B cell (primary cell): ENCODE measurements around the gene RXYLT1. TPM values are rescaled to one million over a fixed set of nuclear protein-coding genes. Genes with fewer than 3 reads are reported as not detected.

Experiments used
- ATAC-seq: fragments of 200-7000 bp; cut with Tn5 transposase; one replicate; pipeline ENCODE4 v1.10.0; 2021; ENCODE audit warnings: low read depth, mild to moderate bottlenecking, moderate number of reproducible peaks, moderate library complexity
- CTCF ChIA-PET: fragments of 350-600 bp; sonication (Branson Sonifier 250); formaldehyde crosslinking; loops from one replicate; lab custom pipeline; 2021; ENCODE audit warnings: antibody characterized with exemption, inconsistent platforms; lab: Charles Lee
- POLR2A ChIA-PET: fragments of 350-600 bp; sonication (Branson Sonifier 250); formaldehyde crosslinking; loops from one replicate; lab custom pipeline; 2021; ENCODE audit warnings: antibody characterized with exemption; lab: Charles Lee
- DNase-seq: peaks from one replicate; pipeline ENCODE4 v3.0.0; 2013
- H2AFZ ChIP-seq: 2 replicates; pipeline ENCODE4 v1.6.1; 2012; ENCODE audit warnings: mild to moderate bottlenecking, low read depth, low read length; ENCODE audit not compliant: insufficient read depth, poor library complexity, severe bottlenecking
- H3K27ac ChIP-seq, 2 donors: 1 replicate in 1 of 2; 2 replicates in 1 of 2; pipeline ENCODE4 v1.5.1; 2012 to 2013; ENCODE audit warnings: low read length in 2 of 2, mild to moderate bottlenecking in 2 of 2, moderate library complexity in 1 of 2
- H3K27me3 ChIP-seq, 4 experiments: fragments of 200-600 bp in 1 of 4; sonication (generic) in 1 of 4; replicated peaks in 1 of 4; 1 replicate in 2 of 4; 2 replicates in 2 of 4; pipeline versions ENCODE4 v1.6.1 to v1.7.0; 2013 to 2016; ENCODE audit warnings: low read length in 3 of 4, mild to moderate bottlenecking in 2 of 4, mixed read lengths in 1 of 4, moderate library complexity in 1 of 4; ENCODE audit not compliant: insufficient read depth in 4 of 4, control insufficient read depth in 3 of 4; ENCODE audit errors: control extremely low read depth in 1 of 4
- H3K36me3 ChIP-seq, 2 experiments: replicated peaks in 1 of 2; 1 replicate in 1 of 2; 2 replicates in 1 of 2; pipeline versions ENCODE4 v1.6.1 to v1.7.1; 2013; ENCODE audit warnings: low read length in 1 of 2; ENCODE audit not compliant: insufficient read depth in 2 of 2, control insufficient read depth in 1 of 2; ENCODE audit errors: control extremely low read depth in 1 of 2, extremely low read depth in 1 of 2
- H3K4me1 ChIP-seq, 2 donors: fragments of 200-600 bp in 1 of 2; sonication (generic) in 1 of 2; 1 replicate in 1 of 2; 2 replicates in 1 of 2; pipeline versions ENCODE4 v1.5.1 to v1.6.1; 2013 to 2017; ENCODE audit warnings: low read length in 2 of 2; ENCODE audit not compliant: control insufficient read depth in 2 of 2, insufficient read depth in 2 of 2
- H3K4me2 ChIP-seq: replicated peaks from 2 replicates; pipeline ENCODE3; 2012; ENCODE audit warnings: mild to moderate bottlenecking, low read depth, low read length; ENCODE audit not compliant: poor library complexity, severe bottlenecking
- H3K4me3 ChIP-seq, 5 experiments: fragments of 200-600 bp in 1 of 5; sonication (generic) in 1 of 5; 1 replicate in 3 of 5; 2 replicates in 2 of 5; pipeline versions ENCODE4 v1.5.1 to v1.7.0; 2011 to 2016; ENCODE audit warnings: low read length in 4 of 5, mild to moderate bottlenecking in 4 of 5, low read depth in 2 of 5, control low read depth in 1 of 5, moderate library complexity in 1 of 5; ENCODE audit not compliant: insufficient read depth in 1 of 5; ENCODE audit errors: control extremely low read depth in 1 of 5, extremely low read depth in 1 of 5
- H3K79me2 ChIP-seq: fragments of 200-600 bp; sonication (generic); one replicate; pipeline ENCODE4 v1.6.0; 2016; ENCODE audit warnings: low read length; ENCODE audit not compliant: control insufficient read depth, insufficient read depth
- H3K9ac ChIP-seq: fragments of 200-600 bp; sonication (generic); 2 replicates; pipeline ENCODE4 v1.6.1; 2017; ENCODE audit warnings: mild to moderate bottlenecking, low read length, moderate library complexity
- H3K9me3 ChIP-seq, 3 donors: one replicate each; pipeline versions ENCODE4 v1.6.1 to v1.7.1; 2013; ENCODE audit warnings: low read length in 2 of 3; ENCODE audit not compliant: control insufficient read depth in 2 of 3, insufficient read depth in 1 of 3; ENCODE audit errors: control extremely low read depth in 1 of 3
- H4K20me1 ChIP-seq: 2 replicates; pipeline ENCODE4 v1.6.0; 2012; ENCODE audit warnings: mild to moderate bottlenecking, low read length; ENCODE audit not compliant: insufficient read depth, control insufficient read depth, poor library complexity, severe bottlenecking
- H3K27ac Mint-ChIP-seq: one replicate; pipeline ENCODE4 v1.8.0; 2021; ENCODE audit warnings: mixed read lengths
- H3K27me3 Mint-ChIP-seq: one replicate; pipeline ENCODE4 v1.8.0; 2021; ENCODE audit warnings: mixed read lengths
- H3K4me1 Mint-ChIP-seq: one replicate; pipeline ENCODE4 v1.8.0; 2021; ENCODE audit warnings: mixed read lengths
- H3K4me3 Mint-ChIP-seq: one replicate; pipeline ENCODE4 v1.8.0; 2021; ENCODE audit warnings: mixed read lengths
- H3K9me3 Mint-ChIP-seq: one replicate; pipeline ENCODE4 v1.8.0; 2022; ENCODE audit warnings: mixed read lengths; ENCODE audit not compliant: insufficient read depth
- CTCF ChIP-seq: fragments of 200-600 bp; IDR thresholded peaks from one replicate; pipeline ENCODE4 v1.8.0; 2022; ENCODE audit warnings: antibody characterized with exemption, mild to moderate bottlenecking
- EZH2 ChIP-seq: IDR thresholded peaks from 2 replicates; pipeline ENCODE4 v1.6.1; 2012; ENCODE audit warnings: borderline replicate concordance, low read depth, mild to moderate bottlenecking, moderate library complexity, low read length; ENCODE audit not compliant: insufficient read depth, poor library complexity, severe bottlenecking
- WGBS: methylation state at CpG from one replicate; pipeline ENCODE4 v1.1.5; 2013; ENCODE audit warnings: missing lambda C conversion rate; ENCODE audit not compliant: insufficient coverage; 5-methylcytosine and 5-hydroxymethylcytosine counted together
- intact Hi-C: fragments of 100-400 bp; cut with micrococcal nuclease; formaldehyde crosslinking; loops from one replicate; pipeline ENCODE4 v1.10.0; 2022
- polyA plus RNA-seq: library from polyadenylated mRNA; depleted of rRNA; stranded (reverse); fragments of >200 nt; gene quantifications from 2 replicates; pipeline ENCODE4 v1.2.3, GENCODE V29; 2012
- total RNA-seq, 2 donors: library from RNA; stranded (reverse); fragments of 120-200 nt in 1 of 2; gene quantifications; 1 replicate in 1 of 2; 2 replicates in 1 of 2; pipeline versions ENCODE4 v1.2.3 to v1.2.4, GENCODE V29; 2013 to 2022

Gene RXYLT1
- total and polyA plus RNA-seq, 2 donors (not counting 1 experiment from before 2014, with no cell fraction given): 9.4 to 16.5 TPM

GRCh38 chr12:63811334-63811733 lies 31.6 kb downstream of the RXYLT1 start:
- no peak for ATAC-seq
- ChIA-PET POLR2A (no interaction called here), CTCF (interaction anchor here (0.6 to 1.1 kb wide), 3 partner anchors 9 to 191 kb away, joined by 3 to 5 read pairs (median 3); no protein-coding TSS in a partner anchor)
- 100% methylated on average over 2 of the region's 2 CpGs for WGBS
- no peak overlapping the region for H3K27ac ChIP-seq
- Mint-ChIP-seq H3K4me3 (no peak overlapping the region), H3K27me3 (no peaks in the 10 kb centered on the region), H3K27ac (no peak overlapping the region), H3K9me3 (no peaks in the 10 kb centered on the region), H3K4me1 (peaks cover 12% of the 10 kb centered on the region)
- intact Hi-C loops: no loop called here
- H3K9ac ChIP-seq: no peak overlapping the region
- H2AFZ ChIP-seq: no peak overlapping the region
- H3K4me3 ChIP-seq: no peak overlapping the region
- H3K9me3 ChIP-seq: no peaks in the 10 kb centered on the region
- peaks cover 0 to 15% of the 10 kb centered on the region in 2 experiments for H3K36me3 ChIP-seq
- H3K4me1 ChIP-seq: peaks cover 8% of the 10 kb centered on the region in 2 donors
- H3K27me3 ChIP-seq: no peaks in the 10 kb centered on the region
- DNase-seq: no peak
- H3K79me2 ChIP-seq: no peaks in the 10 kb centered on the region
- TF ChIP-seq CTCF (no peak), EZH2 (no peak)
- no peaks in the 10 kb centered on the region for H4K20me1 ChIP-seq
- H3K4me2 ChIP-seq: no peak overlapping the region

GRCh38 chr12:63811755-63812154 lies 32.0 kb downstream of the RXYLT1 start:
- POLR2A ChIA-PET: no interaction called here
- Mint-ChIP-seq H3K4me1 (peaks cover 12% of the 10 kb centered on the region), H3K4me3 (no peak overlapping the region), H3K9me3 (no peaks in the 10 kb centered on the region), H3K27me3 (no peaks in the 10 kb centered on the region), H3K27ac (no peak overlapping the region)
- TF ChIP-seq EZH2 (no peak), CTCF (no peak)
- H3K9me3 ChIP-seq: no peaks in the 10 kb centered on the region
- H3K79me2 ChIP-seq: no peaks in the 10 kb centered on the region
- H3K4me2 ChIP-seq: no peak overlapping the region
- H3K27ac ChIP-seq: no peak overlapping the region
- H3K4me1 ChIP-seq: peaks cover 8% of the 10 kb centered on the region in 2 donors
- no peaks in the 10 kb centered on the region for H4K20me1 ChIP-seq
- no peak overlapping the region for H3K4me3 ChIP-seq
- peaks cover 0 to 13% of the 10 kb centered on the region in 2 experiments for H3K36me3 ChIP-seq
- no peak for ATAC-seq
- DNase-seq: no peak
- CTCF ChIA-PET: interaction anchor here (0.6 to 1.1 kb wide), 3 partner anchors 10 to 190 kb away, joined by 3 to 5 read pairs (median 3); no protein-coding TSS in a partner anchor
- WGBS: 72% methylated on average over 2 of the region's 2 CpGs
- no peaks in the 10 kb centered on the region for H3K27me3 ChIP-seq
- no peak overlapping the region for H3K9ac ChIP-seq
- intact Hi-C loops: no loop called here
- no peak overlapping the region for H2AFZ ChIP-seq
